Measurements from ENCODE around the gene UTP18. TPM values are rescaled to one million over a fixed set of nuclear protein-coding genes. Genes with fewer than 3 reads are reported as not detected.

Gene UTP18
- total RNA-seq, 4 donors from 2014 or later: 24.7 to 51.6 (median 31.1) TPM

DNA sequence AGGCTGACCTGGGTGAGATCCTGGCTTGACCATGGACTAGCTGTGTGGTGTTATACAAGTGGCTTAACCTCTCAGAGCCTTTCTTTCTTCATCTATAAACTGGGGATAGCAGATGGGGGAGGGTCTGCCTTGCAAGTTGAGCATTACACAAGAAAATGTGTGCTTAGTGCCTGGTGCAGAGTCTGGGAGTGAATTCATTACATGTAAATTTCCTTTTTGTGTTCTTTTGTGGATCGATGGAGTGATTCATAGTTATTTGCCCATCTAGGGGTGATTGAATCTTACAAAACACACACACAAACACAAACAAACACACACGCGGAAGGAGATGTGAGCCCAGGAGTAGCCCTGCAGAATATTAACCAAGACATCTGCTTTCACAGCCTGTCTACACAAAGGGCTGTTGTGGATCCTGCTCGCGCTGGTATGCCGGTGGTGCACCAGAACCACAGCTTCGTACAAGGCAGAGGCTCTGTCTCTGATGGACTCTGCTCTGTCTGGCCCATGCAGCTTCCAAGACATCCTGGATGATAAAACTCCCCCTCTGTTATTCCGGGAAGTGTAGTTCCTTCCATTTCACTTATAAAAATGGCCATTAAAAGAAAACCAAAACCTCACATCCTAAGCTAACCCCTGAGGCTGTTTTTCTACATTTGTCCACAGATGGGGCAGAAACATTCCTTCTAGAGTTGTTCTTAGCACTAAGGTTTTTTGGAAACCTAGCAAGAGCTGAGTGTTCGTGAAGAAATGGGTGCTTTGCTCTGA lies 86.1 kb downstream of the UTP18 start:
- ATAC-seq: no peak
- WGBS, 2 donors (ENCODE audit: low coverage in 1 of 2): 76 to 78% methylated on average over 7 to 8 of the region's 9 CpGs

More for the DNA sequence above, 86.1 kb downstream of the UTP18 start:
- H3K27me3 ChIP-seq: no peaks in the 10 kb centered on the region
- H3K4me1 ChIP-seq: peaks cover 0 to 3% (median 0%) of the 10 kb centered on the region in 3 donors
- no peaks in the 10 kb centered on the region for H3K9me3 ChIP-seq
- H3K36me3 ChIP-seq: no peaks in the 10 kb centered on the region
- H3K27ac ChIP-seq: no peak overlapping the region
- H3K4me3 ChIP-seq: no peak overlapping the region
- TF ChIP-seq POLR2AphosphoS5 (IDR thresholded peaks at IDR 0.05) (no peak), EP300 (IDR thresholded peaks at IDR 0.05) (no peak), POLR2A (IDR thresholded peaks at IDR 0.05) (no peak)
- TF ChIP-seq, protein P1, sequence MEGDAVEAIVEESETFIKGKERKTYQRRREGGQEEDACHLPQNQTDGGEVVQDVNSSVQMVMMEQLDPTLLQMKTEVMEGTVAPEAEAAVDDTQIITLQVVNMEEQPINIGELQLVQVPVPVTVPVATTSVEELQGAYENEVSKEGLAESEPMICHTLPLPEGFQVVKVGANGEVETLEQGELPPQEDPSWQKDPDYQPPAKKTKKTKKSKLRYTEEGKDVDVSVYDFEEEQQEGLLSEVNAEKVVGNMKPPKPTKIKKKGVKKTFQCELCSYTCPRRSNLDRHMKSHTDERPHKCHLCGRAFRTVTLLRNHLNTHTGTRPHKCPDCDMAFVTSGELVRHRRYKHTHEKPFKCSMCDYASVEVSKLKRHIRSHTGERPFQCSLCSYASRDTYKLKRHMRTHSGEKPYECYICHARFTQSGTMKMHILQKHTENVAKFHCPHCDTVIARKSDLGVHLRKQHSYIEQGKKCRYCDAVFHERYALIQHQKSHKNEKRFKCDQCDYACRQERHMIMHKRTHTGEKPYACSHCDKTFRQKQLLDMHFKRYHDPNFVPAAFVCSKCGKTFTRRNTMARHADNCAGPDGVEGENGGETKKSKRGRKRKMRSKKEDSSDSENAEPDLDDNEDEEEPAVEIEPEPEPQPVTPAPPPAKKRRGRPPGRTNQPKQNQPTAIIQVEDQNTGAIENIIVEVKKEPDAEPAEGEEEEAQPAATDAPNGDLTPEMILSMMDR (IDR thresholded peaks at IDR 0.05): no peak

Other genes with a start within 250 kb of the UTP18 start
- 100 to 1,000 TPM in 1 of 4 donors, 10 to 100 TPM in 3; 85.2 to 110 (median 94.3) TPM for gene SPAG9, start 139.7 kb upstream of the UTP18 start, total RNA-seq
- gene NME1, start 107.0 kb upstream of the UTP18 start, total RNA-seq: 10 to 100 TPM in 3 of 4 donors, 1 to 10 TPM in 1; 9.7 to 37.1 (median 29.1) TPM
- 100 to 1,000 TPM; 321 to 410 (median 361) TPM for gene NME2, start 94.1 kb upstream of the UTP18 start, total RNA-seq
- 10 to 100 TPM in 3 of 4 donors, 1 to 10 TPM in 1; 7.3 to 19.9 (median 13.1) TPM for gene MBTD1, start 497 bp upstream of the UTP18 start, total RNA-seq